HepG2 (cell line): ENCODE measurements around the gene TJAP1. TPM values are rescaled to one million over a fixed set of nuclear protein-coding genes. Genes with fewer than 3 reads are reported as not detected.

Experiments
- ATAC-seq: fragments of 200-7000 bp; cut with Tn5 transposase; 3 replicates; pipeline ENCODE4 v1.9.1; 2020; ENCODE audit warnings: mild to moderate bottlenecking, moderate library complexity
- BruUV-seq: library from RNA; stranded (reverse); fragments of 400-500 nt; replicated peaks from 2 replicates; lab custom pipeline; 2021; lab: Mats Ljungman, UMichigan
- CTCF ChIA-PET: fragments of 300-600 bp; formaldehyde crosslinking; extraction: SDS; loops from one replicate; lab custom pipeline; 2021; ENCODE audit warnings: low total read pairs, inconsistent platforms, low intra/inter-chr PET ratio; lab: Yijun Ruan, JAX
- POLR2A ChIA-PET: fragments of 350-600 bp; sonication (Branson Sonifier 250); formaldehyde crosslinking; loops from one replicate; lab custom pipeline; 2020; ENCODE audit warnings: antibody characterized with exemption, inconsistent platforms; lab: Yijun Ruan, JAX
- DNase-seq: peaks from one replicate; pipeline ENCODE4 v3.0.0-alpha.2; 2015; ENCODE audit warnings: low spot score
- FAIRE-seq: peaks from 3 replicates; lab custom pipeline; 2011; peaks lifted over from hg19 to GRCh38; lab: Jason Lieb, UNC
- H2AFZ ChIP-seq: one replicate; pipeline ENCODE4 v1.6.1; 2011; ENCODE audit warnings: low read length, inconsistent platforms
- H3K27ac ChIP-seq: fragments of 300-600 bp; 3 replicates; pipeline ENCODE4 v1.8.0; 2011; ENCODE audit warnings: mixed run types, mild to moderate bottlenecking, mixed read lengths, low read length, inconsistent platforms; ENCODE audit not compliant: insufficient read depth; ENCODE audit errors: extremely low read length
- H3K27me3 ChIP-seq, 2 experiments: fragments of 200-600 bp in 1 of 2; 2 replicates in 1 of 2; 3 replicates in 1 of 2; pipeline versions ENCODE4 v1.6.0 to v1.8.0; 2011; ENCODE audit warnings: low read length in 2 of 2, mild to moderate bottlenecking in 2 of 2, moderate library complexity in 2 of 2, inconsistent platforms in 1 of 2; ENCODE audit not compliant: insufficient read depth in 2 of 2, control insufficient read depth in 1 of 2
- H3K36me3 ChIP-seq, 2 experiments: fragments of 200-600 bp in 1 of 2; replicated peaks in 1 of 2; 2 replicates in 1 of 2; 3 replicates in 1 of 2; pipeline versions ENCODE4 v1.5.1 to v1.8.0; 2011; ENCODE audit warnings: low read length in 2 of 2, inconsistent platforms in 1 of 2; ENCODE audit not compliant: insufficient read depth in 2 of 2, control insufficient read depth in 1 of 2
- H3K4me1 ChIP-seq: 2 replicates; pipeline ENCODE4 v1.5.1; 2012; ENCODE audit warnings: low read length, inconsistent platforms; ENCODE audit not compliant: insufficient read depth
- H3K4me2 ChIP-seq: 2 replicates; pipeline ENCODE4 v1.6.0; 2011; ENCODE audit warnings: low read depth, low read length, inconsistent platforms
- H3K4me3 ChIP-seq, 3 experiments: fragments of 200-600 bp in 1 of 3; sonication (generic), shearing (Covaris generic) in 1 of 3; replicated peaks in 1 of 3; 2 replicates each; pipeline ENCODE4 v1.5.1; 2011 to 2016; ENCODE audit warnings: low read length in 3 of 3, inconsistent platforms in 2 of 3, low read depth in 2 of 3, mild to moderate bottlenecking in 2 of 3, control low read depth in 1 of 3, mixed read lengths in 1 of 3; ENCODE audit not compliant: insufficient read depth in 1 of 3
- H3K79me2 ChIP-seq: one replicate; pipeline ENCODE4 v1.6.1; 2011; ENCODE audit warnings: low read length, inconsistent platforms; ENCODE audit not compliant: insufficient read depth
- H3K9ac ChIP-seq: 2 replicates; pipeline ENCODE4 v1.6.0; 2011; ENCODE audit warnings: mild to moderate bottlenecking, low read depth, low read length, inconsistent platforms; ENCODE audit not compliant: insufficient read depth
- H3K9me3 ChIP-seq: 2 replicates; pipeline ENCODE4 v1.5.1; 2012; ENCODE audit warnings: mild to moderate bottlenecking, low read length
- H4K20me1 ChIP-seq: 2 replicates; pipeline ENCODE4 v1.6.0; 2011; ENCODE audit warnings: inconsistent platforms, mild to moderate bottlenecking, low read length, moderate library complexity; ENCODE audit not compliant: insufficient read depth
- LRRFIP1 ChIP-seq: sonication (generic); formaldehyde crosslinking; conservative IDR thresholded peaks from 2 replicates; pipeline ENCODE4 v1.4.0; 2020; ENCODE audit warnings: missing genetic modification reagents
- NFKB2 ChIP-seq: sonication (generic); formaldehyde crosslinking; IDR thresholded peaks from 2 replicates; pipeline ENCODE4 v1.4.0; 2020; ENCODE audit warnings: missing genetic modification reagents, borderline replicate concordance
- TBX2 ChIP-seq: sonication (generic); formaldehyde crosslinking; IDR thresholded peaks from 2 replicates; pipeline ENCODE4 v1.5.0; 2020; ENCODE audit warnings: missing genetic modification reagents, mild to moderate bottlenecking, borderline replicate concordance
- ZBTB38 ChIP-seq: sonication (generic); formaldehyde crosslinking; IDR thresholded peaks from 2 replicates; pipeline ENCODE4 v1.5.1; 2020; ENCODE audit warnings: mild to moderate bottlenecking, missing genetic modification reagents
- WGBS: methylation state at CpG from one replicate; pipeline ENCODE4 v1.1.6; 2017; ENCODE audit warnings: low lambda C conversion rate; 5-methylcytosine and 5-hydroxymethylcytosine counted together
- in situ Hi-C: cut with HindIII; loops from 2 replicates; pipeline ENCODE4 v1.10.0; 2017; ENCODE audit warnings: low pct_unique_long_range_greater_than_20kb; ENCODE audit not compliant: extremely low pct_ligation_motif_present
- intact Hi-C: fragments of 100-400 bp; cut with micrococcal nuclease; formaldehyde crosslinking; loops from one replicate; pipeline ENCODE4 v1.10.0; 2022; ENCODE audit not compliant: unreplicated experiment
- polyA plus RNA-seq, 8 experiments: library from polyadenylated mRNA; depleted of rRNA in 3 of 8; stranded (reverse) in 7 of 8; unstranded in 1 of 8; fragments of >200 nt; fragmentation: Illumina TruSeq in 4 of 8; extraction: Trizol in 4 of 8; gene quantifications; 2 replicates each; pipeline versions ENCODE4 v1.2.1 to v1.2.3, GENCODE V29; 2011 to 2016; ENCODE audit warnings: low read depth in 4 of 8, missing spikeins in 1 of 8, mixed read lengths in 1 of 8; ENCODE audit not compliant: insufficient read depth in 1 of 8
- total RNA-seq, 5 experiments: library from RNA; depleted of rRNA; stranded (reverse); fragments of >200 nt; fragmentation: Illumina TruSeq; extraction: Trizol; gene quantifications; 2 replicates each; pipeline ENCODE4 v1.2.3, GENCODE V29; 2016; ENCODE audit warnings: low read depth in 1 of 5

TJAP1 gene
- total and polyA plus RNA-seq, 2 of the 13 experiments (the other 11 are each of a cell fraction or from before 2014, with no cell fraction given), result 15.7 to 41.6 TPM

GRCh38 chr6:43497129-43497396 lies 19.7 kb downstream of the TJAP1 start (continued):
- TF ChIP-seq LRRFIP1 (CRISPR knock-in tag), result no peak

DNA sequence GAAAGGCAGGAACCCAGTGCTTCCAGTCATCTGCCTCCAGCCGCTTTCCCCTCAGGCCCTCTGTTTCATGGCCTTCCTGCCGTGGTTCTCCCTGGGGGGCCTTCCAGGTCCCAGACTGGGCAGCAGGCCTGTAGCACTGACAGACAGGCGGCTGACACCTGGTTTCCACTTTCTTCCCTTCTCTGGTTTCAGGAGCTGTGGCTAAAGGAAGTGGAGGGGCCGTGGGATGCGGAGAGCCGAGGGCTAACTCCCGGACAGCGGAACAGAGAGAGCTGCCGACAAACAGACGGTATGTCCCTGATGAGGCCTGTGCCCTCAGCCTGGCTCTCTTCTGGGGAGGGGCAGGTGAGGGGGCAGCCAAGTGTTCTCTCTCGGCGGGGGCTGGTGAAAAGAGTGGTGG lies 20.3 kb downstream of the TJAP1 start:
- FAIRE-seq (no peak), DNase-seq (no peak)
- Histone ChIP-seq H3K4me2 (no peak overlapping the region), H3K9me3 (no peaks in the 10 kb centered on the region), H3K9ac (no peak overlapping the region), H2AFZ (no peak overlapping the region), H3K36me3 (peaks cover 34 to 49% of the 10 kb centered on the region in 2 experiments), H3K27ac (no peak overlapping the region), H3K27me3 (no peaks in the 10 kb centered on the region), H3K79me2 (peaks cover 21% of the 10 kb centered on the region), H3K4me1 (peaks cover 22% of the 10 kb centered on the region), H4K20me1 (no peaks in the 10 kb centered on the region)
- intact Hi-C loops, result loop anchor here (5.0 to 10.0 kb wide), 2 partner anchors 63 to 130 kb away; partner anchors contain the start of gene ZNF318
- ChIA-PET POLR2A (no interaction called here), CTCF (interaction anchor here (3.5 kb wide), 1 partner anchor 43 kb away, joined by 53 read pairs; the partner anchor contains the start of gene DLK2)
- 97% methylated on average over 12 of the region's 12 CpGs for WGBS
- TF ChIP-seq TBX2 (CRISPR knock-in tag), result 0 out of 2 replicates have a peak, but pooled peaks have one; percentile 13
- 0 out of 2 replicates have a peak, but pooled peaks have one; percentile 33 for TF ChIP-seq ZBTB38 (CRISPR knock-in tag)
- TF ChIP-seq NFKB2 (CRISPR knock-in tag), result no peak
- TF ChIP-seq, all 625 proteins: peak for 2
- in situ Hi-C loops, result loop anchor here (5.0 kb wide), 1 partner anchor 235 kb away; no protein-coding TSS in a partner anchor
- no peak for ATAC-seq
- BruUV-seq, result no TSS peak
- no peak overlapping the region for H3K4me3 ChIP-seq
